HEK293 (cell line): Measurements from ENCODE around the gene CSHL1.
"Not testable (repeated sequence)": the region's sequence is repeated elsewhere in the genome, so short reads cannot be mapped to it uniquely, and the experiment has no call there.

ENCODE experiments used
- CTCF ChIA-PET: fragments of 350-600 bp; formaldehyde crosslinking; extraction: SDS; loops from one replicate; lab custom pipeline; 2021; ENCODE audit warnings: antibody characterized with exemption; lab: Yijun Ruan, JAX
- POLR2A ChIA-PET: fragments of 300-600 bp; formaldehyde crosslinking; extraction: SDS; loops from one replicate; lab custom pipeline; 2020; ENCODE audit warnings: antibody characterized with exemption, inconsistent platforms; lab: Yijun Ruan, JAX
- H3K27ac ChIP-seq: fragments of 200-500 bp; sonication (Bioruptor generic); 2 replicates; pipeline ENCODE4 v1.5.1; 2014; ENCODE audit warnings: low read depth, low read length, control low read depth, inconsistent platforms; ENCODE audit errors: extremely low read depth
- H3K36me3 ChIP-seq, 2 experiments: fragments of 200-500 bp in 1 of 2; sonication (Bioruptor generic) in 1 of 2; 1 replicate in 1 of 2; 2 replicates in 1 of 2; pipeline ENCODE4 v1.5.1; 2014 to 2017; ENCODE audit warnings: inconsistent platforms in 2 of 2, low read length in 2 of 2; ENCODE audit not compliant: control insufficient read depth in 2 of 2, insufficient read depth in 1 of 2
- H3K4me1 ChIP-seq: fragments of 200-500 bp; sonication (Bioruptor generic); 2 replicates; pipeline ENCODE4 v1.5.1; 2014; ENCODE audit warnings: mild to moderate bottlenecking, low read length, inconsistent platforms; ENCODE audit not compliant: control insufficient read depth, insufficient read depth
- H3K4me3 ChIP-seq: 2 replicates; pipeline ENCODE4 v1.5.1; 2011; ENCODE audit warnings: low read depth, mild to moderate bottlenecking, control low read depth, low read length, moderate library complexity
- H3K9me3 ChIP-seq: fragments of 200-500 bp; sonication (Bioruptor generic); 2 replicates; pipeline ENCODE4 v1.5.1; 2014; ENCODE audit warnings: low read depth, low read length, inconsistent platforms; ENCODE audit not compliant: control insufficient read depth, insufficient read depth
- EGR2 ChIP-seq: fragments of 450-650 bp; formaldehyde crosslinking; IDR thresholded peaks from 2 replicates; pipeline ENCODE4 v1.5.1; 2016; ENCODE audit warnings: low read depth, missing biosample characterization, missing genetic modification characterization
- HOXC10 ChIP-seq: sonication (generic); formaldehyde crosslinking; IDR thresholded peaks from 2 replicates; pipeline ENCODE4 v1.8.1; 2023; ENCODE audit warnings: mild to moderate bottlenecking, missing genetic modification reagents
- KLF1 ChIP-seq: fragments of 450-650 bp; formaldehyde crosslinking; IDR thresholded peaks from 2 replicates; pipeline ENCODE4 v1.5.1; 2016; ENCODE audit warnings: missing biosample characterization, missing genetic modification characterization
- OSR2 ChIP-seq: fragments of 450-650 bp; formaldehyde crosslinking; IDR thresholded peaks from 2 replicates; pipeline ENCODE4 v1.5.1; 2016; ENCODE audit warnings: missing biosample characterization, missing genetic modification characterization
- SETDB1 ChIP-seq: IDR thresholded peaks from one replicate; pipeline ENCODE4 v1.6.1; 2017; ENCODE audit warnings: mild to moderate bottlenecking, low read length, moderate library complexity, mixed read lengths; ENCODE audit not compliant: insufficient read length
- SP2 ChIP-seq: fragments of 450-650 bp; formaldehyde crosslinking; IDR thresholded peaks from 2 replicates; pipeline ENCODE4 v1.5.1; 2016; ENCODE audit warnings: missing biosample characterization, missing genetic modification characterization
- WT1 ChIP-seq: fragments of 450-650 bp; formaldehyde crosslinking; IDR thresholded peaks from 2 replicates; pipeline ENCODE4 v1.5.1; 2016; ENCODE audit warnings: missing biosample characterization, missing genetic modification characterization
- ZBTB1 ChIP-seq: fragments of 450-650 bp; formaldehyde crosslinking; IDR thresholded peaks from 2 replicates; pipeline ENCODE4 v1.5.1; 2016; ENCODE audit warnings: missing biosample characterization, missing genetic modification characterization
- ZBTB20 ChIP-seq: fragments of 450-650 bp; formaldehyde crosslinking; IDR thresholded peaks from 2 replicates; pipeline ENCODE4 v1.5.1; 2016; ENCODE audit warnings: missing biosample characterization, missing genetic modification characterization
- ZBTB21 ChIP-seq: fragments of 450-650 bp; formaldehyde crosslinking; IDR thresholded peaks from 2 replicates; pipeline ENCODE4 v1.5.1; 2017; ENCODE audit warnings: missing biosample characterization, missing genetic modification characterization
- ZBTB44 ChIP-seq: fragments of 450-650 bp; IDR thresholded peaks from 2 replicates; pipeline ENCODE4 v1.5.1; 2018; ENCODE audit warnings: missing biosample characterization, mild to moderate bottlenecking, missing genetic modification characterization
- ZFP69B ChIP-seq: fragments of 450-650 bp; formaldehyde crosslinking; IDR thresholded peaks from 2 replicates; pipeline ENCODE4 v1.5.1; 2016; ENCODE audit warnings: missing biosample characterization, missing genetic modification characterization
- ZNF10 ChIP-seq: fragments of 450-650 bp; formaldehyde crosslinking; IDR thresholded peaks from 2 replicates; pipeline ENCODE4 v1.5.1; 2017; ENCODE audit warnings: missing biosample characterization, missing genetic modification characterization
- ZNF133 ChIP-seq: fragments of 450-650 bp; formaldehyde crosslinking; IDR thresholded peaks from 2 replicates; pipeline ENCODE4 v1.5.1; 2016; ENCODE audit warnings: missing biosample characterization, missing genetic modification characterization
- ZNF16 ChIP-seq: fragments of 450-650 bp; formaldehyde crosslinking; IDR thresholded peaks from 2 replicates; pipeline ENCODE4 v1.5.1; 2016; ENCODE audit warnings: low read depth, missing biosample characterization, missing genetic modification characterization
- ZNF211 ChIP-seq: fragments of 450-650 bp; formaldehyde crosslinking; IDR thresholded peaks from 2 replicates; pipeline ENCODE4 v1.5.1; 2016; ENCODE audit warnings: low read depth, missing biosample characterization, missing genetic modification characterization
- ZNF214 ChIP-seq: fragments of 450-650 bp; formaldehyde crosslinking; IDR thresholded peaks from 2 replicates; pipeline ENCODE4 v1.5.1; 2017; ENCODE audit warnings: missing biosample characterization, mild to moderate bottlenecking, missing genetic modification characterization, borderline replicate concordance
- ZNF391 ChIP-seq: fragments of 450-650 bp; formaldehyde crosslinking; IDR thresholded peaks from 2 replicates; pipeline ENCODE4 v1.5.1; 2016; ENCODE audit warnings: low read depth, missing biosample characterization, missing genetic modification characterization, borderline replicate concordance
- ZNF416 ChIP-seq: fragments of 450-650 bp; formaldehyde crosslinking; IDR thresholded peaks from 2 replicates; pipeline ENCODE4 v1.5.1; 2016; ENCODE audit warnings: missing biosample characterization, missing genetic modification characterization
- ZNF423 ChIP-seq: fragments of 450-650 bp; formaldehyde crosslinking; IDR thresholded peaks from 2 replicates; pipeline ENCODE4 v1.5.1; 2016; ENCODE audit warnings: missing biosample characterization, missing genetic modification characterization
- ZNF473 ChIP-seq: fragments of 450-650 bp; formaldehyde crosslinking; IDR thresholded peaks from 2 replicates; pipeline ENCODE4 v1.5.1; 2017; ENCODE audit warnings: missing biosample characterization, missing genetic modification characterization
- ZNF48 ChIP-seq: fragments of 450-650 bp; formaldehyde crosslinking; IDR thresholded peaks from 2 replicates; pipeline ENCODE4 v1.5.1; 2016; ENCODE audit warnings: missing biosample characterization, missing genetic modification characterization
- ZNF549 ChIP-seq: fragments of 450-650 bp; IDR thresholded peaks from 2 replicates; pipeline ENCODE4 v1.5.1; 2018; ENCODE audit warnings: missing biosample characterization, missing genetic modification characterization, mild to moderate bottlenecking, inconsistent platforms, moderate library complexity
- ZNF558 ChIP-seq: fragments of 450-650 bp; formaldehyde crosslinking; IDR thresholded peaks from 2 replicates; pipeline ENCODE4 v1.5.1; 2016; ENCODE audit warnings: missing biosample characterization, missing genetic modification characterization
- ZNF621 ChIP-seq: fragments of 450-650 bp; formaldehyde crosslinking; IDR thresholded peaks from 2 replicates; pipeline ENCODE4 v1.5.1; 2017; ENCODE audit warnings: missing biosample characterization, missing genetic modification characterization
- ZNF629 ChIP-seq: fragments of 450-650 bp; formaldehyde crosslinking; IDR thresholded peaks from 2 replicates; pipeline ENCODE4 v1.5.1; 2017; ENCODE audit warnings: missing biosample characterization, missing genetic modification characterization
- ZNF639 ChIP-seq: fragments of 450-650 bp; formaldehyde crosslinking; IDR thresholded peaks from 2 replicates; pipeline ENCODE4 v1.5.1; 2016; ENCODE audit warnings: missing biosample characterization, missing genetic modification characterization
- ZNF747 ChIP-seq: fragments of 450-650 bp; formaldehyde crosslinking; IDR thresholded peaks from 2 replicates; pipeline ENCODE4 v1.5.1; 2016; ENCODE audit warnings: missing biosample characterization, missing genetic modification characterization
- TF ChIP-seq, protein P1 (sequence below): fragments of 450-650 bp; formaldehyde crosslinking; IDR thresholded peaks from 2 replicates; pipeline ENCODE4 v1.5.1; 2017; ENCODE audit warnings: missing biosample characterization, missing genetic modification characterization

CSHL1 gene

GRCh38 chr17:63918305-63918704 is 7.2 kb upstream of the CSHL1 start:
- POLR2A ChIA-PET = interaction anchor here (2.0 kb wide), 1 partner anchor 228 kb away, joined by 10 read pairs; no protein-coding TSS in a partner anchor
- no peak overlapping the region for H3K4me3 ChIP-seq
- CTCF ChIA-PET = interaction anchor here (0.5 to 4.5 kb wide), 26 partner anchors 12 to 373 kb away, joined by 3 to 58 read pairs (median 5); partner anchors contain the start of gene CD79B

GRCh38 chr17:63917646-63918045 is 6.6 kb upstream of the CSHL1 start:
- Histone ChIP-seq H3K4me1 (no peaks in the 10 kb centered on the region), H3K27ac (no peak overlapping the region), H3K36me3 (no peaks in the 10 kb centered on the region), H3K9me3 (no peaks in the 10 kb centered on the region), H3K4me3 (no peak overlapping the region)
- no peak for TF ChIP-seq ZNF423
- TF ChIP-seq ZNF214 (tag by site-specific recombination) = no peak
- TF ChIP-seq ZNF10 (tag by site-specific recombination) = no peak
- TF ChIP-seq SETDB1 = no peak
- TF ChIP-seq ZNF639 = no peak
- TF ChIP-seq ZNF133 = no peak
- no peak for TF ChIP-seq KLF1
- no peak for TF ChIP-seq SP2 (tag by site-specific recombination)
- TF ChIP-seq ZNF621 = no peak
- no peak for TF ChIP-seq ZNF549 (tag by site-specific recombination)
- TF ChIP-seq EGR2 = no peak
- TF ChIP-seq ZNF473 = no peak
- TF ChIP-seq ZBTB1 (tag by site-specific recombination) = no peak
- no peak for TF ChIP-seq ZNF629 (tag by site-specific recombination)
- TF ChIP-seq ZNF747 (tag by site-specific recombination) = no peak
- TF ChIP-seq ZBTB20 (tag by site-specific recombination) = no peak
- TF ChIP-seq ZBTB44 = no peak
- ChIA-PET POLR2A (no interaction called here), CTCF (interaction anchor here (0.6 to 4.5 kb wide), 9 partner anchors 11 to 365 kb away, joined by 3 to 58 read pairs (median 19); no protein-coding TSS in a partner anchor)

More at GRCh38 chr17:63918305-63918704, 7.2 kb upstream of the CSHL1 start:
- Histone ChIP-seq H3K4me1 (no peaks in the 10 kb centered on the region), H3K27ac (no peak overlapping the region), H3K9me3 (no peaks in the 10 kb centered on the region), H3K36me3 (no peaks in the 10 kb centered on the region)
- TF ChIP-seq ZNF16 (tag by site-specific recombination) (no peak), HOXC10 (CRISPR knock-in tag) (no peak), ZNF211 (no peak), ZNF416 (tag by site-specific recombination) (no peak), ZBTB21 (tag by site-specific recombination) (no peak), WT1 (tag by site-specific recombination) (no peak), ZNF391 (tag by site-specific recombination) (no peak), OSR2 (tag by site-specific recombination) (no peak), ZNF48 (tag by site-specific recombination) (no peak), ZFP69B (tag by site-specific recombination) (no peak), ZNF558 (no peak)
- TF ChIP-seq, protein P1, sequence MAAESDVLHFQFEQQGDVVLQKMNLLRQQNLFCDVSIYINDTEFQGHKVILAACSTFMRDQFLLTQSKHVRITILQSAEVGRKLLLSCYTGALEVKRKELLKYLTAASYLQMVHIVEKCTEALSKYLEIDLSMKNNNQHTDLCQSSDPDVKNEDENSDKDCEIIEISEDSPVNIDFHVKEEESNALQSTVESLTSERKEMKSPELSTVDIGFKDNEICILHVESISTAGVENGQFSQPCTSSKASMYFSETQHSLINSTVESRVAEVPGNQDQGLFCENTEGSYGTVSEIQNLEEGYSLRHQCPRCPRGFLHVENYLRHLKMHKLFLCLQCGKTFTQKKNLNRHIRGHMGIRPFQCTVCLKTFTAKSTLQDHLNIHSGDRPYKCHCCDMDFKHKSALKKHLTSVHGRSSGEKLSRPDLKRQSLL (tag by site-specific recombination) = no peak

- H3K27ac ChIP-seq, H3K4me1 ChIP-seq, H3K4me3 ChIP-seq, H3K36me3 ChIP-seq, H3K9me3 ChIP-seq, POLR2A ChIA-PET: not testable (repeated sequence)
- CTCF ChIA-PET = interaction anchor here (1.0 to 4.5 kb wide), 6 partner anchors 15 to 365 kb away, joined by 3 to 43 read pairs (median 18); no protein-coding TSS in a partner anchor
Measured at GRCh38 chr17:63917206-63917605, 6.1 kb upstream of the CSHL1 start.
